NCI-H146 treated with DMSO at 0.1 percent for 48 hours (cell line): Measurements from ENCODE around the gene CDS2.

ENCODE experiments used
- DNase-seq: peaks from one replicate; lab custom pipeline; 2025; ENCODE audit not compliant: unreplicated experiment; lab: John Stamatoyannopoulos, UW

Gene CDS2

DNA sequence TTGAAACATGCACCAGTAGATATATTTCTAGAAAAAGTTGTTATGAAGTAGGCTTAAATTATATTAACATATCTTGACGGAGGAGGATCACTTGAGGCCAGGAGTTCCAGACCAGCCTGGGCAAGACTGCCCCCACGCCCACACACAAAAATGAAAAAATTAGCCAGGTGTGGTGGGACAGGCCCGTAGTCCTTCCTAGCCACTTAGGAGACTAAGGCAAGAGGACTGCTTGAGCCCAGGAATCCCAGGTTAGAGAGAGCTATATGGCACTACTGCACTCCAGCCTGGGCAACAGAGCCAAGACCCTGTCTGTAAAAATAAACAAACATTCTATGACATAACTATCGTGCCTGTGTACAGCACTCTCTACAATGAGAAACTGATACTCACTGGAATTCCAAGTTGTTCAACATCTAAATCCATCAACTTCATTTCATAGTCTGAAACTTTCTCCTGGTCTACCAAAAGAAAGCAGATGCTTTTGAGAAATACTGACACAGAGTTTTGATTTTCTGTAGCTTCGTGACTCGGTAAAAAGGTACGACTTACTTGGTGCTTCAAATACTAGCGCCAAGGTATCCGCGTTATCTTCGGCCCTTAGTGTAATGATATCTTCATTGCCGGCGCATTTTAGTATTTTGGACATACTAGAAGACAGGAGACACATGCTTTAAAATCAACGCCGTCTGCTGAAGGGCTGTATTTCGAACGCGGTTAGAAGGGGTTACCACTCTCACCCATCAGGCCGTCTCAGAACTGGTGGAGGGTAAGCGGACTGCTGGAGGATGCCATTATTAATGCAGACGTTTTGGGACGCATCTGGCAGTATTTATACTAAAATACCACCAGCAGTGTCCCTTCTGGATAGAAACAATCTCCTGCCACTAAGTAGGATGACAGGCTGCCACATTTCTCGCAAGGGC, 8.3 kb upstream of the CDS2 start:
- peak; percentile 48 for DNase-seq

DNA sequence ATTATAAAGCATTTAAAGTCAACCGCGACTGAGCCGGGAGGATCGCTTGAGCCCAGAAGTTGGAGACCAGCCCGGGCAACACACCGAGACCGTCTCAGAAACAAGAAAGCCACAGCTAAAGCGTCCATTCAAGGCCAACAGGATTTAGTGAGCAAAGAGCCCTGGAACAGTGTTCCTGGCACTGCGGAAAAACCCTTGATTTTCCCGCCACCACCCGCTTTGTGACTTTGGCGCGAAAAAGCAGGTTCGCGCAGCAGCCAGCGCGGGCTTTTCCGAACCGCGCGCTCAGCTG, 7.7 kb upstream of the CDS2 start:
- no peak for DNase-seq

DNA sequence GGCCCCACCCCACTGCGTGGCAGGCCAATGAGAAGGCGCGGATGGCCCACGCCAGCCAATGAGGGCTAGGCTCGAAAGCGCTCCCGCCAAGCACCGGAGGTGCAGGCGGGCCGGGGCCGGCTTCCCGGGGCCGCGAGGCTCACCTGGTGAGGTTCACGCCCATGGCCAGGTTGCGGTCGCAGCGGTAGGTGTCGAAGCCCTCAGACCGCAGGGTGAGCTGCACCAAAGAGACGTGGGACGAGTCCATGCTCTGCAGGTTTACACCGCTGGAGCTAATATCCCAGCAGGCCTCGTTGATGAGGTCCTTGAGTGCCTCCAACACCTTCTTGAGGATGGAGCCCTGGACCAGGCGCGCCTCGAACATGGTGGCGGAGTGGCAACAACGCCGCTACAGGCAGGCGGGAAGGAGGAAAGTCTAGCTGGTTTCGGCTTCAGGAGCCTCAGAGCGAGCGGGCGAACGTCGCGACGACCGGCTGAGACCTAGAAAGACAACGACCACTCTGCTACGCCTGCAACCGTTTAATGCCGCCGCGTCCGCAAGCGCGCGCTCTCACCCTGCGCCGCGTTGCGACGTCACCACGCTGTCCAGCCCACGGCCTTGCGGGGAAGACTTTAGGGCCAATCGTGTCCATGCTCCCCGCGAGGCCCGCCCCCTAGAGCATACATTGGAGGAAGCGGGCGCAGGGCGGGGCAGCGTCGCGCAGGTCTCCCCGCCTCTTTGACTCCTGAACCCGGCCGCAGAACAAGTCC, 7.2 kb upstream of the CDS2 start, which contains the start of gene PCNA:
Gene PCNA, minus strand, starts transcription at position 524 of the 750 bp plus-strand sequence. Its CDS starts 160 bp downstream, at position 364.
- DNase-seq, result peak; percentile 99

DNA sequence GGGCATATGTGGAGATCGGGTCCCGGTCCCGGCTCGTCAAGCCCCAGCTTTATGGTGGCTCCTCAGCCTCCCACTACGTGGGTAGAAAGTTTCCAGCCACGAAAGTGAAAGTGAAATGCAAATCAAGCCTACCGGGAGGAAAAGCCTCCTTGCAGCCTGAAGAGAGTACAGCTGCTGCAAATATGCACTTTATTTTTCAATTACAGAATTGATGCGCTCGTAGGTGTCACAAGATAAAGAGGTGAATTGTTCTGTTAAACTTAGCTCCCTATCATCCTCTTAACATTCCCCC, 6.7 kb upstream of the CDS2 start:
- no peak for DNase-seq

DNA sequence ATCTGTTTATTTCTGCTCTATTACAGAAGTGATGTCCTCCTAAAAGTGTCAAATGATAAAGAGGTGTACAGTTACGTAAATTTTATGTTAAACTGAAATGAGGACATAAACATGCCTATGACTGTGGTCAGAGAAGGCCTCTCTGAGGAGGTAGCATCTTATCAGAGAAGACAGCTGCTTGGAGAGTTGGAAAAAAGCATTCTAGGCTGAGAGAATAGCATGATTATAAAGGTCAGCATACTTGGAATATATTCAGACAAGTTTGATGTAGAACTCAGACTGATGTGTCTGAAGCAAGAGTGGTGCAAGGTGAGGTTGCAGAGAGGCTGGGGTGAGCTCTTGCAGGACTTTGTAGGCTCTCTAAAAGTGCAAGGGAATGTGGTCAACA, 3.9 kb upstream of the CDS2 start:
- DNase-seq, result no peak

DNA sequence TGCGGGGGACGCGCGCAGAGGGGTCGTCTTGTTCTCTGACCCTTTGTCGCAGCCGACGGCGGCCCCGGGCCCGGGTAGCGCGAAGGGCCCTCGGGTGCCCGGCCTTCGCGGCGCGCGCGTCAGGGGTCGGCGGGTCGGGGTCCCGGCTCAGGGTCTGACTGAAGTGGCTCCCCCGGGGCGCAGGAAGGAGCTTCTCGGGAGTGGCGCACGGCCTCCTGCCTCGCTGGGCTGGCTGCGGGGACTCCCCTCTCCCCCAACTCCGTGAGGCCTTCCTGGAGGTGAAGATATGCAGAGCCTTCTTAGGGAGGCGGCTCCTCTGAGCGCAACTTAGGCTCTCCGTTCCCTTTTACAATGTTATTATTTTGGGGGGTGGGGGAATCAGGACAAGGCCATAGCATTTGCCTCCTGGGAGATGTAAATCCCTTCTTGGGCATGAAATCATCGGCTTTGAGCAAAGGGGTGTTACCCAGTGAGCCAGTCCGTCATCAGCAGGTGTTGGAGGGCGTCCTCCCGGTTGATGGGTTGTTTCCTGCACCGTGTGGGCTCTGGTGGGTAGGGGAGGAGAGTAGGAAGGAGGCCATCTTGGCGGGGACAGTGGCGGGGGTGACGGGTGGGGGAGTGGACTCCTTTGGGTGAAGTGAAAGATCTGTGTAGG, 523 bp downstream of the CDS2 start:
- DNase-seq, result peak; percentile 67

DNA sequence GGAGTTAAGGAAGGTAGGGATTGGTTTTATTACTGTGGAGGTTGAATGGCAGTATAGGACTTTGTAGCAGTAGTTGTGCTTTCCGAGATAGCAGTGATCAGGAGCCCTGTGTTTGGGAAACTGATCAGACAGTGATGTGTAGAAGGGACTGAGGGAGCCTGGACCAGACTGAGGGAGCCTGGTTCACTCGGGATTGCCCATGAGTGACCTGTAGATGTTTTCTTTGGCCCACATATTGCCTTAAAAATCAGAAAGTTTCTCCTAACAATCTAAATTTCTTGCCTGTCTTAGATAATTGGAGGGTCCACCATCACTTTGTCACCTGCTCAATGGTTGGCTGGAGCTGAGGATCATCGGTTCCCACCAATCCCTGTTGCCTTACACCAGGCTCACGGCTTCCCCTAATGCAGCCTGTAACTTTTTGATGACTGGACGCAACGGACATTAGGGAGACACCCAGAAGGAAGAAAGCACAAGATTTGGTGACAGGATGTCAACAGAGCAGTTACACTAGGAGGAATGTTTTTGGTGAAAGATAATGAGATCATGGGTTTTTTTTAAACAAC, 1.1 kb downstream of the CDS2 start:
- DNase-seq, result no peak

DNA sequence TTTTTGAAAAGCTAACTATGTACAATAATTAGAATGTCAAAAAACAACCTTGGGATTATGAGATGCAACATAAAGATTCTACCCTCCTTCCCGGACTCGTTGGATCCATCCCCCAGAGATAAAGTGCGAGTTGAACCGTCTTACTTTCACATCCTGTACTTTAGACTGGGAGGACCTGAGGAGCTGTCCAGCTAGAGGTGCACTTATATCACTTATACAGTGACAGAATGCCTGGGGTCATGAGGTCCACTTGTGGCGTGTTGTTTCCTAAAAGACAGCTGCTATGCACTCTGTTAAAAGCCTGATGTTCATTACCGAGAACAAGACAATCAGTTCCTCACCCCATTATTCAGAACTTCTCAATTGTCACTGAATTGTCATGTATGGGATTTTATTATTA, 2.1 kb downstream of the CDS2 start:
- no peak for DNase-seq

DNA sequence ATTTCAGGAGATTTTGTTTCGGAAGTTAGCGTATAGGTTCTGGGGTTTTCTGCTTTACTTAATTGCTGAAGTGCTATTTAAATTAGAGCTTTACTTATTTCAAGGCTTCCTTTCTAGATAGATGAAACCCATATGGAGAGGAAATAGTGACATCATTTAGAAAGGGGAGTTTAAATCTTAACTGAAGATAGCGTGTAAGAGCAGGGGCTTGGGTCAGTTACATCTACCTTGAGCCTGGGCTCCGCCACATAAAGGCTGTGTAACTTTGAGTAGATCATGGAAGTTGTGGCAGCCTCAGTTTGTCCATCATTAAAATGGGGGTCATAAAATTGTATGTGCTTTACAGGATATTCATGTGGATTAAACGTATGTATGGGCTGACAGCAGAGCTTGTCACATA, 4.7 kb downstream of the CDS2 start:
- no peak for DNase-seq

DNA sequence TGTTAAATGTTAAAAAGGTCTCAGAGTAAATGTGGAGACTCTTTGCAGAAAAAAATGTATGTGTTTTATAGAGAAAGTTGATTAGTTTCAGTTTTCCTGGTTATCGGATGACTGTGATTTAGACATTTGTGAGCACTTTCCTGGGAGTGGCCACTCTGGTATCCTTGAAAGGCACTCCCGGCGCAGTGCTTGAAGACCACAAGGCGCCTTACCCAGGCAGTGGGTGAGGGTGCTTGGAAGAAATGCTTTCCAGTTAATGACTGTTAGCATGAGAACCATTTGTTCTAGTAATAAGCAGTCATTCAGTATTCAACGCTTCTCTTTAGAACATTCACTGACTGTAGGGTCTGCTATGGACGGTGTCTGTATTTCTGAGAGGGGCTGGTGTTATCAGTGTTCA, 7.2 kb downstream of the CDS2 start:
- DNase-seq, result no peak

DNA sequence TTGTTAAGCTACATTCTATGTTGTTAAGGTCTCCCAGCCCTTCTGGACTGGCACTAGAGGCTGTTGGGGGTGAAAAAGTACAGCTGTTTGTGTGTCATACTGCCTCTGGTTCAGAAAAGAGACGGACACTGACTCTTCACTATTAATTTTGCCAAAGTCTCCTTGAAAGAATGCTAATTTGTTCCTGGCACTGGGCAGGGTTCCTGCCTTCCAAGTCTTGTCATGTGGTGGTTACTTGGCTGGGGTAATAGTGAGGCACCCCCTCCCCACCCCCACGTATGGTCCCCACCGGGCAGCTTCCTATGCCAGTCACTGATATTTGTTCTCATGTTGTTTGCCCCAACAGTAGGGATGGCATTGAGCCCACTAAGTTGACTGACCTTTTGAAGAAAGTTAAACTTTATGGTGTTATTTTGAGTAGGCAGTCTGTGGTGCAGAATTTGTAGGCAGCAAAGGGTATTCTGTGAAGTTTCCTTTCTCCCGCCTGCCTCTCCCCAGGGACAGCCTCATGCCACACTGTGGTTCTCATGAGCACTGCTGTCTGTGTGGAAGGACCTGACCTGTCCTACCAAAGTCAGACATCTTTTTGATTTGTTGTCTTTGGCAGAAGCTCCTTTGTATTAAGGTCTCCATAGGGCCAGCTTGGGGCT, 8.7 kb downstream of the CDS2 start:
- DNase-seq, result no peak

DNA sequence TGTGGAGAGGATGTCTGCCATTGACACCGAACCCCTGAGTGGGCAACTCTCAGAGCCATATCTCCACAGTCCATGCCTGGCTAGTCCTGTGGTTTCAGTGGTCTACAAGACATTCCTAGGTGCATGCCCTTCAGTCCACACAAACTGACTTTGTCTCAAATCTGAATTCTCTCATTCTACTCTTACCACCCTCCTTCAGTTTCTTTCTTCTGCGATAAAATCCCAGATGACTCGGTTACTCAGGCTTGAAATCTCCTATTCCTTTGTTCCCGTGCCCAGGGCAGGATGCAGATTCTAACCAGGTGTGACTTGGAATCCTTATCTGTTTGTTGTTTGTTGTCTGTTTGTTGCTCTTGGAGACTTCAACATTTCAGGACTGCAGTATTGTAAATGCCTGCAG, 9.3 kb downstream of the CDS2 start:
- no peak for DNase-seq

DNA sequence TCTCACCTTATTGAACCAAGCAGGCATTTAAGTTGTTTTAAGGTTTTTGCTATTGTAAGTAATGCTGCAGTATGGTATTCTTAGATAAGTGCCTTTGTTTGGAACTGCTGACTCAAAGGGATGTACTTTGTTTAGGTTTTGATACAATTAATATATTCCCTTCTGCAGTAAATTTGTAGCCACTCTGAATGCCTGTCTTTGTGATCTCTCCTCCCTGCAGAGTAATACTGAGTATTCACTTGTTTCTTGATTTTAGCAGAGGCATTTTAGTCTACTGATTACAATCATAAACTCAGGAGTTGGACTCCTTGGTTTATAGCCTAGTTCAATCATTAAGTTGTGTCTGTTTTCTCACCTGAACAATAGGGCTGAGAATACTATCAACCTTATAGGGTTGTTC, 13.4 kb downstream of the CDS2 start:
- no peak for DNase-seq

DNA sequence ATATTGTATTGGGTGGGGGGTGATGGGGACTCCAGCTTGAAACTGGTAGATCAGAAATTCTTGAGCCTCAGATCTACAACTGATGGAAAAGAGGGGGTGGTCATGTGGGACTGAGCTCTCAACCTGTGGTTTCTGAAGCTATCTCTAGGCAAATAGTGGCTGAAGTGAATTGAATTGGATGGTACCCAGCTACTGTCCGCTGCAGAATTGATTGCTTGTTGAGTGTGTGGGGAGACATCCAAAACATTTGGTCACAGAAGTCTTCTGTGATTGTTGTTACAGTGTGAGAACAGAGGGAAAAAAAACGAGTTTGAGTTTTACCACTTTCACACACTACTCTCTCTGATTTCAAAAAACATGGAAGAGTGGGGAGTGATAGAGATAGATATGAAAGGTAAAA, 14.8 kb downstream of the CDS2 start:
- no peak for DNase-seq

DNA sequence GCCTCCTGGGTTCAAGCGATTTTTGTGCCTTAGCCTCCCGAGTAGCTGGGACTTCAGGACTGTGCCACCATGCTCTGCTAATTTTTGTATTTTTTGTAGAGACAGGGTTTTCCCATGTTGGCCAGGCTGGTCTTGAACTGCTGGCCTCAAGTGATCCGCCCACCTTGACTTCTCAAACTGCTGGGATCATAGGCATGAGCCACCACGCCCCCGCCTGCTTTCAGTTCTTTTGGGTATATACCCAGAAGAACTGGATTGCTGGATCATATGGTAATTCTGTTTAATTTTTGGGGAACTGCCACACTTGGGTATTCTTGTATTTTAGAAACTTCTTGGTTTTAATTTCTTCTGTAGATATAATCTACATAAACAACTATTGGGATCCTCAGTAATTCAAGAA, 17.0 kb downstream of the CDS2 start:
- DNase-seq, result no peak

DNA sequence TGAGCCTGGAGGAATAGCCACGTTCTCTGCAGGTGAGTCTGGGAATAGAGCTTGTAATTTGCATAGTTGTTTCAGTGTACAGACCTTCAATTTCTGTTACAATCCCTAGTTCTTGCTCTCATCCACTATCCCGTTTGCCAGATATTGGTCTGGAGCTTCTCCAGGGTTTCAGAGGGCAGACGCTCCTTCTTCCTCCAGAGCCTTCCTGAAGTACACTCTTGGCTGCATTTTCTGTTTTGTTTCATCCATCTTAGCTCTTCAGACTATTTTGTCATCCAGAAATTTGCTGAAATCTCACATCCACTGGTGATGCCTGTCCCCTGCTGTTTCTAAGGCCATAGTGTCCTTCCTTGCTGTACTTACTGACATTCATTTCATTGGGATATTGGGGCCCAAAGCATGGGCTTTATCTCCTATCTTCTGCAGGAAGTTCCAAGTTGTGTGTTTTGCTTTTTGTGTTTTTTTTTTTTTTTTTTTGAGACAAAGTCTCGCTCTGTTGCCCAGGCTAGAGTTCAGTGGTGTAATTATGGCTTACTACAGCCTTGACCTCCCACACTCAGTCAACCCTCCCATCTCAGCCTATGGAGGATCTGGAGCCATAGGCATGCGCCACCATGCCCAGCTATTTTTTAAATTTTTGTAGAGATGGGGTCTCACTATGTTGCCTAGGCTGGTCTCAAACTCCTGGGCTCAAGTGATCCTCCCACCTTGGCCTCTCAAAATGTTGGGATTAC, 18.7 kb downstream of the CDS2 start:
- DNase-seq, result no peak

DNA sequence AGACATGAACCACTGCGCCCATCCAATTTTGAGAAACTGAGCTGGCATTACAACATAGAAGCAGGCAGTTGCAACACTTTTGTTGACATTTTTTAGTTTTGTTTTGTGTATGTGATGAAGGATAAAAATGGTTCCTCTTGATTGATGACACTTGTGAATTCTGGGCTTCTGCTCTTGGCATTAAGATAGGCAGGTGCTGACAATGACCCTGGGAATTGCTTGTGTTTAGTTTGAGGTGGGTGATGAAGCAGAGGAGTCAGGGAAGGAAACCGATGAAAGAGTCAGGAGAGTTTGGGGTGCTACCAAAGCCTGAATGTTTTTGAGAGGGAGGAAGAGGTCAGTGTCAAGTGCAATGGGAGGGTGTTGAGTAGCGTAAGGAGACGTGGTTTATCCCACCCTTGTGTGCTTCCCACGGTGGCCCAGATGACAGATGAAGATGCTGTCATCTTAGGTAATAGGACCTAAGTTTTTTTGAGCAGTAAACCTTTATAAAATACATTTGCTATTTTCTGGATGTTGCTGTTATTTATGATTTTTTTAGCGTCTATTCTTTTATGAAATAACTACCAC, 19.4 kb downstream of the CDS2 start:
- DNase-seq, result no peak

DNA sequence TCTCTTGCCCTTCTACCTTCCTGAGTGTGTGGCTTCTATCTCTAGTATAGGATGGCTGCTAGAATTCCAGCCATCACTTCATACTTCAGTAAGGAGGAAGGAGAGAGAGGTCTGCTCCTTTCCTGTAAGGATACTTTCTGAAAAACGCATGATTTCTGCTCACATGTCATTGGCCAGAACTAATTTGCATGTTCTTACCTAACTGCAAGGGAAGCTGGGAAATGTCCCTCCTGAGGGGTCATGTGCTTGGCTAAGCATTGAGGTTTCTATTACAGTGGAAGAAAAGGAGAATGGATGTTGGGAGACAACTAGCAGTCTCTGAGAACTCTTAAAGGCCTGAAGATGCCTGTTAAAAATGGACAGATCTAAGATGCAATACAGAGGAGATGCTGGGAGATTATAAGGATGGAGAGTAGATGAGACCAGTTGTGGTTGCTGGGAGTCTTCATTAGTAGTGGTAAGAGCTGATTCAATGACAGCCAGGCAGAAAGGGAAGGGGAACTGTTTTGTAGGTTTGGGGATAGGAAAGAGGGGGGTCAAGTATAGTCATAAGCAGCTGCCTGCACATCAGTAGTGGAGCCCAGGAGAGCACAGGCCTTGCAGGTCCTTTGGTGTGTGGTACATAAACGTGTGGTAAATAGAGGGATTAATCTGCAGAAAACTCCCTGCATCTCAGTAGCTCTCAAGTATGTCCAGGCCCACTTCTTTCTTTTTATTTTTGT, 20.2 kb downstream of the CDS2 start:
- no peak for DNase-seq

DNA sequence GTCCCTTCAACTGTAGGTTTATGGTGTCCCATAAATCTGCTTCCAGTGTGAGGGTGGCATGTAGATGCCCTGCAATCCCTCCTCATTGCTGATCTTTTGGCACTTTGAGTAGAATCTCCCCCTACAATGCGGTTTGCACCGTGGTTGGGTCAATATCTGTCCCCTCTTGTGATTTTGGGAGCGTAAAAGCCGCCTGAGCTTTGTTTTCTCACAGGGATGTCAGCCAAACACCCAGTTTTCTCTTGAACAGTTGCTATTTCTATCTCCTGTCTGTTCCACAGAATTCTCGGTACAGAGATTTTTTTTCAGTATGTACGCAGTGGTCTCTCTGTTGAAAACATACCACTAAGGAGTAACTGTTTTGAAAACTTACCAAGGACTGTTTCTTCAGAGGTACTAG, 21.8 kb downstream of the CDS2 start:
- no peak for DNase-seq

DNA sequence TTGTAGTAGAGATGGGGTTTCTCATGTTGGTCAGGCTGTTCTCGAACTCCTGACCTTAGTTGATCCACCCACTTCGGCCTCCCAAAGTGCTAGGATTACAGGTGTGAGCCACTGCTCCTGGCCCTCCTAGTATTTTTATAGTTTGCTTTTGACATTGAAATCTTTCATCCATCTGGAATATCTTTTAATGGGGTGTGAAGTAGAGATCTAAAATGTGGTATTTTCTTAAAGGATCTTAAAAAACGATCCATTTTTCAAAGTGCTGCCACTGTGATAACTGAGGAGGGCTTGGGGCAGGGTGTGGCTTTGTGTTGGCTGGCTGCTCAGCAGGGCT, 23.1 kb downstream of the CDS2 start:
- DNase-seq, result no peak
